ENCODE data around the gene RNF115.

The RNF115 gene

GRCh38 chr1:145701306-145701862 is 122.5 kb downstream of the RNF115 start:
- no peak for DNase-seq (ENCODE audit: low read depth in 2 of 2)

GRCh38 chr1:145696630-145696960 is 127.3 kb downstream of the RNF115 start:
- no peak for DNase-seq (ENCODE audit: low read depth in 2 of 2)

GRCh38 chr1:145695821-145696629 is 127.9 kb downstream of the RNF115 start:
- no peak for DNase-seq (ENCODE audit: low read depth in 2 of 2)

GRCh38 chr1:145692785-145693443 is 131.0 kb downstream of the RNF115 start:
- DNase-seq (ENCODE audit: low read depth in 2 of 2) = no peak

- DNase-seq (ENCODE audit: low read depth in 2 of 2) = no peak
Measured at GRCh38 chr1:145690587-145691558, 133.0 kb downstream of the RNF115 start.

- DNase-seq (ENCODE audit: low read depth in 2 of 2) = no peak
Measured at GRCh38 chr1:145689922-145690321, 134.0 kb downstream of the RNF115 start.

- no peak for DNase-seq (ENCODE audit: low read depth in 2 of 2)
Measured at GRCh38 chr1:145688924-145689323, 135.0 kb downstream of the RNF115 start.
